OCI-LY3 (cell line): ENCODE results near the gene LGALS4.

Source experiments
- CTCF ChIP-seq: fragments of 200-600, 300-600 bp; sonication (generic); IDR thresholded peaks from 2 replicates; pipeline ENCODE4 v1.5.1; 2014; ENCODE audit warnings: antibody characterized with exemption, low read length, low read depth
- EZH2phosphoT487 ChIP-seq: fragments of 200-600 bp; shearing (Covaris generic); IDR thresholded peaks from 2 replicates; pipeline ENCODE4 v1.6.1; 2018; ENCODE audit warnings: antibody characterized with exemption, mixed run types, low read depth

DNA sequence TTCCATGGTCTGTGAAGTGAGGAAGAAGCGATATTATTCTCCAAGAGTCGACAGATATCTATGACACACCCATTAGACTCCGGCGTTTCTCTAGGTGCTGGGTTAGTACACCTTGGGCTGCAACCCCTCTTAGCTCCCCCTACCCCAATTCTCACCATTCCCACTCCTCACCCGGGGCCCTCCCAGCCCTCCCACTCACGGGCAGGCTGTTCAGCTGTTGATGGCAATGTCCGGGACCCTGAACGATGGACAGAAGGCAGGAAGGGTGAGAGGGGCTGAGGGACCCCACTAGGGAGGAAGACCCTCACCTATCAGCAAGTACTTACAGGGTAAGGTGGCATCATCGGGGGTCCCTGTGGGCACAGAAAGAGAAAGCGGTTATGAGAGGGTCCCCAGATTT, 9.2 kb downstream of the LGALS4 start:
- TF ChIP-seq CTCF (no peak), EZH2phosphoT487 (no peak)
